MCF 10A (cell line): ENCODE results near the gene IFI6. TPM values are rescaled to one million over a fixed set of nuclear protein-coding genes. Genes with fewer than 3 reads are reported as not detected.
A peak's percentile ranks its signal among the peaks of the same experiment; 100 is the strongest.

Experiments
- BruUV-seq: library from RNA; stranded (reverse); fragments of 400-500 nt; replicated peaks from 2 replicates; lab custom pipeline; 2021; lab: Mats Ljungman, UMichigan
- CTCF ChIA-PET: fragments of 300-600 bp; sonication (Branson Sonifier 250); formaldehyde crosslinking; extraction: SDS; loops from one replicate; lab custom pipeline; 2021; ENCODE audit warnings: antibody characterized with exemption, inconsistent platforms; lab: Yijun Ruan, JAX
- POLR2A ChIA-PET: fragments of 300-600, 350-650 bp; sonication (Branson Sonifier 250); formaldehyde crosslinking; extraction: SDS; loops from one replicate; lab custom pipeline; 2020; ENCODE audit warnings: antibody characterized with exemption, inconsistent platforms; lab: Yijun Ruan, JAX
- DNase-seq: peaks from one replicate; pipeline ENCODE4 v3.0.0-alpha.2; 2018; ENCODE audit not compliant: unreplicated experiment
- H3K27ac Mint-ChIP-seq: one replicate; pipeline ENCODE4 v1.8.0; 2022; ENCODE audit warnings: mild to moderate bottlenecking, low read depth, mixed read lengths; ENCODE audit not compliant: unreplicated experiment
- H3K27me3 Mint-ChIP-seq: one replicate; pipeline ENCODE4 v1.8.0; 2022; ENCODE audit warnings: mixed read lengths; ENCODE audit not compliant: insufficient read depth, unreplicated experiment
- H3K36me3 Mint-ChIP-seq: one replicate; pipeline ENCODE4 v1.8.0; 2022; ENCODE audit warnings: mild to moderate bottlenecking, moderate library complexity, mixed read lengths; ENCODE audit not compliant: insufficient read depth, unreplicated experiment
- H3K4me1 Mint-ChIP-seq: one replicate; pipeline ENCODE4 v1.8.0; 2022; ENCODE audit warnings: mixed read lengths; ENCODE audit not compliant: insufficient read depth, unreplicated experiment
- H3K4me3 Mint-ChIP-seq: one replicate; pipeline ENCODE4 v1.8.0; 2022; ENCODE audit warnings: mild to moderate bottlenecking, moderate library complexity, mixed read lengths; ENCODE audit not compliant: unreplicated experiment
- H3K9me3 Mint-ChIP-seq: one replicate; pipeline ENCODE4 v1.8.0; 2022; ENCODE audit warnings: mixed read lengths; ENCODE audit not compliant: unreplicated experiment
- CTCF ChIP-seq: fragments of 200-600 bp; IDR thresholded peaks from one replicate; pipeline ENCODE4 v1.8.0; 2022; ENCODE audit warnings: antibody characterized with exemption, mild to moderate bottlenecking; ENCODE audit not compliant: unreplicated experiment
- intact Hi-C: fragments of 100-400 bp; cut with micrococcal nuclease; formaldehyde crosslinking; loops from 2 replicates; pipeline ENCODE4 v1.14.1; 2022
- total RNA-seq: library from RNA; stranded (reverse); gene quantifications from 2 replicates; pipeline ENCODE4 v1.2.3, GENCODE V29; 2022

Gene IFI6
- total RNA-seq, 1 experiment from 2014 or later, result 5.8 TPM

GRCh38 chr1:27668808-27669723 lies 2.9 kb downstream of the IFI6 start:
- no peak overlapping the region for H3K27ac Mint-ChIP-seq
- TF ChIP-seq CTCF, result peak; percentile 78
- H3K9me3 Mint-ChIP-seq, result no peaks in the 10 kb centered on the region
- peak; percentile 69 for DNase-seq
- H3K36me3 Mint-ChIP-seq, result no peaks in the 10 kb centered on the region
- no peaks in the 10 kb centered on the region for H3K27me3 Mint-ChIP-seq
- H3K4me1 Mint-ChIP-seq, result peaks cover 10% of the 10 kb centered on the region
- POLR2A ChIA-PET, result interaction anchor here (0.5 to 4.1 kb wide), 5 partner anchors 22 to 238 kb away, joined by 3 to 22 read pairs (median 5); partner anchors contain the start of genes FAM76A and STX12
- BruUV-seq, result no TSS peak
- intact Hi-C loops, result loop anchor here (1.0 kb wide), 1 partner anchor 50 kb away; no protein-coding TSS in a partner anchor
- H3K4me3 Mint-ChIP-seq, result peak overlapping the region; percentile 45
- CTCF ChIA-PET, result interaction anchor here (0.5 to 3.8 kb wide), 29 partner anchors 8 to 1396 kb away, joined by 3 to 40 read pairs (median 4); partner anchors contain the start of gene FAM76A

- no TSS peak for BruUV-seq
- no peaks in the 10 kb centered on the region for H3K36me3 Mint-ChIP-seq
- H3K27ac Mint-ChIP-seq, result no peak overlapping the region
- no peaks in the 10 kb centered on the region for H3K27me3 Mint-ChIP-seq
- H3K9me3 Mint-ChIP-seq, result no peaks in the 10 kb centered on the region
- DNase-seq, result no peak
- H3K4me1 Mint-ChIP-seq, result peaks cover 11% of the 10 kb centered on the region
- no peak overlapping the region for H3K4me3 Mint-ChIP-seq
- ChIA-PET POLR2A (interaction anchor here (0.6 to 0.7 kb wide), 2 partner anchors 93 to 272 kb away, joined by 3 read pairs; no protein-coding TSS in a partner anchor), CTCF (interaction anchor here (0.6 to 4.6 kb wide), 4 partner anchors 58 to 1397 kb away, joined by 3 to 59 read pairs (median 4); no protein-coding TSS in a partner anchor)
- TF ChIP-seq CTCF, result no peak
- intact Hi-C loops, result no loop called here
These were observed 3.7 kb downstream of the IFI6 start for GRCh38 chr1:27668121-27668807.

- Mint-ChIP-seq H3K9me3 (no peaks in the 10 kb centered on the region), H3K4me1 (peaks cover 10% of the 10 kb centered on the region), H3K27ac (no peak overlapping the region), H3K36me3 (no peaks in the 10 kb centered on the region), H3K27me3 (no peaks in the 10 kb centered on the region), H3K4me3 (no peak overlapping the region)
- no peak for DNase-seq
- BruUV-seq, result no TSS peak
- intact Hi-C loops, result no loop called here
- POLR2A ChIA-PET, result interaction anchor here (1.0 kb wide), 1 partner anchor 226 kb away, joined by 3 read pairs; no protein-coding TSS in a partner anchor
- TF ChIP-seq CTCF, result no peak
- CTCF ChIA-PET, result interaction anchor here (1.0 to 4.6 kb wide), 3 partner anchors 56 to 61 kb away, joined by 3 to 59 read pairs (median 4); no protein-coding TSS in a partner anchor
These were observed 5.2 kb downstream of the IFI6 start for GRCh38 chr1:27666791-27667254.
